Lower leg skin (tissue), 3 donors: ENCODE measurements around the gene EEFSEC.

Experiments used
- CTCF ChIP-seq, 3 donors: fragments of 450-650 bp; IDR thresholded peaks; one replicate each; pipeline ENCODE4 v1.5.1; 2016; ENCODE audit warnings: antibody characterized with exemption in 3 of 3, mild to moderate bottlenecking in 3 of 3, moderate library complexity in 2 of 3
- POLR2A ChIP-seq, 2 donors: fragments of 450-650 bp; IDR thresholded peaks; one replicate each; pipeline ENCODE4 v1.6.1; 2016 to 2017; ENCODE audit warnings: antibody characterized with exemption in 2 of 2, mild to moderate bottlenecking in 1 of 2, moderate library complexity in 1 of 2

GRCh38 chr3:128188326-128188725, 35.0 kb downstream of the EEFSEC start:
- TF ChIP-seq CTCF (IDR thresholded peaks at IDR 0.05), result no peak
- no peak for TF ChIP-seq POLR2A (IDR thresholded peaks at IDR 0.05)
